Karpas-422 (cell line): ENCODE measurements around the gene TMEM88. TPM values are rescaled to one million over a fixed set of nuclear protein-coding genes. Genes with fewer than 3 reads are reported as not detected.
"Not testable (repeated sequence)": the region's sequence is repeated elsewhere in the genome, so short reads cannot be mapped to it uniquely, and the experiment has no call there.

Experiments used
- DNase-seq: peaks from one replicate; pipeline ENCODE4 v3.0.0-alpha.2; 2015
- H2AFZ ChIP-seq: fragments of 200-600 bp; sonication (generic); 2 replicates; pipeline ENCODE4 v1.6.1; 2014; ENCODE audit warnings: antibody characterized with exemption, low read length, mixed read lengths
- H3K27ac ChIP-seq: fragments of 200-600 bp; sonication (generic); 2 replicates; pipeline ENCODE4 v1.5.1; 2014; ENCODE audit warnings: mild to moderate bottlenecking, low read length, moderate library complexity
- H3K27me3 ChIP-seq: fragments of 200-600 bp; sonication (generic); 2 replicates; pipeline ENCODE4 v1.6.1; 2014; ENCODE audit warnings: low read length, mixed read lengths
- H3K36me3 ChIP-seq: fragments of 200-600 bp; sonication (generic); 2 replicates; pipeline ENCODE4 v1.6.1; 2014; ENCODE audit warnings: low read length, mixed read lengths; ENCODE audit not compliant: insufficient read depth
- H3K4me1 ChIP-seq: fragments of 200-600 bp; sonication (generic); 2 replicates; pipeline ENCODE4 v1.6.1; 2014; ENCODE audit warnings: mild to moderate bottlenecking, low read length, mixed read lengths
- H3K4me2 ChIP-seq: fragments of 200-600 bp; sonication (generic); 2 replicates; pipeline ENCODE4 v1.6.1; 2014; ENCODE audit warnings: low read length, low read depth, mild to moderate bottlenecking; ENCODE audit not compliant: poor library complexity, severe bottlenecking
- H3K4me3 ChIP-seq: fragments of 200-600 bp; sonication (generic); 2 replicates; pipeline ENCODE4 v1.5.1; 2014; ENCODE audit warnings: mild to moderate bottlenecking, antibody characterized with exemption, low read length, mixed read lengths
- H3K79me2 ChIP-seq: fragments of 200-600 bp; sonication (generic); 2 replicates; pipeline ENCODE4 v1.6.1; 2014; ENCODE audit warnings: mild to moderate bottlenecking, low read length, mixed read lengths
- H3K9ac ChIP-seq: fragments of 200-600 bp; sonication (generic); 2 replicates; pipeline ENCODE4 v1.6.0; 2014; ENCODE audit warnings: low read length
- H3K9me2 ChIP-seq: fragments of 200-600 bp; sonication (generic), shearing (Covaris generic); replicated peaks from 2 replicates; pipeline ENCODE4 v1.6.0; 2014; ENCODE audit warnings: mild to moderate bottlenecking, low read length, moderate library complexity; ENCODE audit not compliant: insufficient read depth
- H3K9me3 ChIP-seq: fragments of 300-700, 200-600 bp; sonication (generic); 2 replicates; pipeline ENCODE4 v1.6.1; 2014; ENCODE audit warnings: low read length, mixed read lengths
- H4K20me1 ChIP-seq: fragments of 200-600 bp; sonication (generic); 2 replicates; pipeline ENCODE4 v1.6.1; 2014; ENCODE audit warnings: mild to moderate bottlenecking, antibody characterized with exemption, low read length, low read depth; ENCODE audit not compliant: insufficient read depth
- total RNA-seq: library from RNA; depleted of rRNA; stranded (reverse); fragments of >200 nt; shearing (Covaris generic); gene quantifications from 2 replicates; pipeline ENCODE4 v1.2.3, GENCODE V29; 2014; ENCODE audit warnings: low replicate concordance

Gene TMEM88
- total RNA-seq, 1 experiment from 2014 or later, result 1.4 TPM

DNA sequence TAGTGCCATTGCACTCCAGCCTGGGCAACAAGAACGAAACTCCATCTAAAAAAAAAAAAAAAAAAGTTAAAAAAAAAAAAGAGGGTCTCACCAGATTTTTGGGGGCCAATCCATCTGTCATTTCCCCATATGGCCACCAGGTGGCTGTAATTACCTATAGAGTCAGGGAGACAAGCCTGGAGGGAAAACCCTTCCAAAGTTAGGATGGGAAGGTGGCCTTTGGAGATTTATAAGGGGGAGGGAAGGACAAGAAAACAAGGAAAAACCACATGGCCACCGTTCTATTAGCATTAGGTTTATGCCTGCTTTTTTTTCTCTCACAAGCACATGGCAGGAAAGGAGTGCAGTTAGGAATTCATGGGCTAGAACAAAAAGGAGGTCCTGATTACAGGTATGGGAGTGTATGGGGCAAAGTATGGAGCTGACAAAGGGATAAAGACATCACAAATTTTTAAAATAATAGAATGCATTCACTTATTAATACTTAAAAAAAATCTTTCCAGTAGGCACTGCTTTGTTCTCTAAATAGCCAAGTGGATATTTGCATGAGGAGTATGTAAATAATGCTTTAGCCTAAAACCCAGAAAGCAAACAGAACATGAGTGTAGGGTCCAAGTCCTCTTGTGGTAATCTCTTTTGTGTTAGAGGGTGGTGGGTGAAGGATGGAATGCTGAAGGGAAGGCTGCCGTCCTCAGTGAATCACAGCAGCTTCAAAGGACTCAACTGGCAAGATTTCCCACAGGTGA lies 8.0 kb downstream of the TMEM88 start:
- H2AFZ ChIP-seq, result no peak overlapping the region
- no peaks in the 10 kb centered on the region for H3K27me3 ChIP-seq
- H3K79me2 ChIP-seq, result peaks cover 14% of the 10 kb centered on the region
- H3K9ac ChIP-seq, result peak overlapping the region; percentile 40; the same call in 1 of the 2 replicates
- H3K9me2 ChIP-seq, result no peaks in the 10 kb centered on the region
- no peaks in the 10 kb centered on the region for H3K9me3 ChIP-seq
- peak overlapping the region; percentile 5; the same call in 1 of the 2 replicates for H3K4me3 ChIP-seq
- peak; percentile 84 for DNase-seq
- H3K4me1 ChIP-seq, result peaks cover 32% of the 10 kb centered on the region
- H3K27ac ChIP-seq, result peak overlapping the region; percentile 63
- H4K20me1 ChIP-seq, result no peaks in the 10 kb centered on the region
- peaks cover 5% of the 10 kb centered on the region for H3K36me3 ChIP-seq
- peak overlapping the region; percentile 68 for H3K4me2 ChIP-seq

DNA sequence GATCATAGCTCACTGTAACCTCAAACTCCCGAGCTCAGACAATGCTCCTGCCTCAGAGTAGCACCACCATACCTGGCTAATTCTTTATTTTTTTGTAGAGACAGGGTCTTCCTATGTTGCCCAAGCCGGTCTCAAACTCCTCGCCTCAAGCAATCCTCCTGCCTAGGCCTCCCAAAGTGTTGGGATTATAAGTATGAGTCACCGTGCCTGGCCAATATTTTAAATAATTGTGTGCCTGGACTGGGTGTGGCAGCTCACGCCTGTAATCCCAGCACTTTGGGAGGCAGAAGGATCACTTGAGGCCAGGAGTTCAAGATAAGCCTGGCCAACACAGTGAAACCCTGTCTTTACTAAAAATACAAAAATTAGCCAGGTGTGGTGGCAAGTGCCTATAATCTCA lies 9.5 kb downstream of the TMEM88 start:
- not testable (repeated sequence) for H2AFZ ChIP-seq, H3K27ac ChIP-seq, H3K9me2 ChIP-seq, DNase-seq, H3K4me3 ChIP-seq, H3K27me3 ChIP-seq, H4K20me1 ChIP-seq, H3K36me3 ChIP-seq, H3K9ac ChIP-seq, H3K79me2 ChIP-seq, H3K4me2 ChIP-seq, H3K9me3 ChIP-seq
- peaks cover 17% of the 10 kb centered on the region for H3K4me1 ChIP-seq

DNA sequence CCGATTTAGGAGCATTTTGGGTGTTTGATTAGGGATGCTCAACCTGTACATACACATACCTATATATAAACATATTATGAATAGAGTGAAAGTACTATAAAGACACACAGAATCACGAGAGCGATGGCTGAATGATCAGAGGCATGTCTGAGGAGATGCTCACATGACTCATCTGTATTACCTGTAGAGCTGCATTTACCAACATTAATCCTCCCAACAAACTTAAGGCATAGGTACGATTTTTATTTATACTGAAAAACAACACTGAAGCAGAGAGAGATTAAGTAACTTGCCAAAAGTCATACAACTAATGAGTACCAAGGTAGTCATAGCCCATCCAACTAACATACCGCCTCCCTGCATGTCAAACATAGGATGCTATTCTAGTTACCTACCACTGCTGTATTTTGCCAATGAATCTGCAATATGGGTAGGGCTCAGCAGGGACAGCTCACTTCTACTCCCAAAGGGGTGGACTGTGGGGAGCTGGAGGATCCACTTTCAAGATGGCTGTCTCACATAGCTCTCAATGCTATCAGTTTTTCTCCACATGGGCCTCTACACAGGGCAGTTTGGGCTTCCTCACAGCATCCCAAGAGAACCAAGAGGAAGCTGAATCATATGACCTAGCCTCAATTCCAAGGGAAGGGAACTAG lies 10.3 kb downstream of the TMEM88 start:
- H3K36me3 ChIP-seq, result peaks cover 5% of the 10 kb centered on the region
- H3K9ac ChIP-seq, result no peak overlapping the region
- no peaks in the 10 kb centered on the region for H3K9me2 ChIP-seq
- peaks cover 14% of the 10 kb centered on the region for H3K4me1 ChIP-seq
- H3K27me3 ChIP-seq, result no peaks in the 10 kb centered on the region
- no peak overlapping the region for H2AFZ ChIP-seq
- H3K27ac ChIP-seq, result no peak overlapping the region
- H3K9me3 ChIP-seq, result no peaks in the 10 kb centered on the region
- H3K4me2 ChIP-seq, result no peak overlapping the region
- H3K79me2 ChIP-seq, result no peaks in the 10 kb centered on the region; the same call in 1 of the 2 replicates
- no peak overlapping the region for H3K4me3 ChIP-seq
- H4K20me1 ChIP-seq, result no peaks in the 10 kb centered on the region
- DNase-seq, result no peak

DNA sequence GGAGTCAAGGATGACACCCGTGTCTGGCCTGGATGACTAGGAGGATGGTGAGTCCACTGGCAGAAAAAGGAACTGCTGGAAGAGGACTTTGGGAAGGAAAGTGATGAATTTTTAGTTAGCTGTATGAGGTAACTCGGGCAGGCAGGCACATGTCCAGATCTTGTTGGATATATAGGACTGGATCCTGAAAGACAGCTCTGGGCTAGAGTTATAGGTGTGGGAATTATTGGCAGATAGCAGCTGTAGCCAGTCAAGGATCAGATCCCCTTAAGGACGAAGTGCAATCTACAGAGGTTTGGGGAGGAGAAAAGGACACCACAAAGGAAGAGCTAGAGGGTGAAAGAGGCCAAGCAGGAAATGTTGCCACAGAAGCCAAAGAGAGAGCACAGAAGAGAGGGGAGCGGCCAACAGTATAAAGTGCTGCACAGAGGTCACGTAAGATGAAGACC lies 13.0 kb downstream of the TMEM88 start:
- Histone ChIP-seq H4K20me1 (no peaks in the 10 kb centered on the region), H3K79me2 (no peaks in the 10 kb centered on the region), H3K4me1 (peaks cover 11% of the 10 kb centered on the region), H3K9me2 (no peaks in the 10 kb centered on the region), H3K4me2 (no peak overlapping the region), H3K9ac (no peak overlapping the region), H3K36me3 (peaks cover 5% of the 10 kb centered on the region), H3K27ac (no peak overlapping the region), H3K4me3 (no peak overlapping the region), H3K9me3 (no peaks in the 10 kb centered on the region), H3K27me3 (no peaks in the 10 kb centered on the region), H2AFZ (no peak overlapping the region)
- DNase-seq, result no peak

DNA sequence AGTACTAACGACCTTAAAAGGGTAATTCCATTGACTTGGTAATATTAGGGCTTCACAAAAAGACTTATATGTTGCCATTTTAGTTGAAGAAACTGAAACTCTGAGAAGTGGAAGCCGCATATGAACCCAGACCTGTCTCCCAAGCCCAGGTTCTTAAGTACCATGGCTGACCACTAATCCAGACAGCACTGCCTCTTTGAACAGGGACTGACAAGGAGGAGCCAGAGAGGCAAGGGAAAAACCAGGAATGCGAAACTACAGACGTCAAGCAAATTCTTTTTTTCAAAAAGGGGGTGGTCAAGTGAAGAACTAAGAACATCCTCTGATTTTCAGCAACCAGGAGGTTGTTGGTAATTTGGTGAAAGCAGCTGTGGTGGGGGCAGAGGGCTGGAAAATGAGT lies 18.2 kb downstream of the TMEM88 start:
- Histone ChIP-seq H4K20me1 (no peaks in the 10 kb centered on the region), H3K9me3 (no peaks in the 10 kb centered on the region), H2AFZ (no peak overlapping the region), H3K79me2 (peaks cover 3% of the 10 kb centered on the region; the same call in 1 of the 2 replicates), H3K9me2 (no peaks in the 10 kb centered on the region), H3K36me3 (peaks cover 8% of the 10 kb centered on the region; the same call in 1 of the 2 replicates), H3K4me2 (no peak overlapping the region), H3K4me3 (no peak overlapping the region), H3K27ac (no peak overlapping the region), H3K4me1 (peaks cover 15% of the 10 kb centered on the region), H3K27me3 (no peaks in the 10 kb centered on the region), H3K9ac (no peak overlapping the region)
- no peak for DNase-seq

DNA sequence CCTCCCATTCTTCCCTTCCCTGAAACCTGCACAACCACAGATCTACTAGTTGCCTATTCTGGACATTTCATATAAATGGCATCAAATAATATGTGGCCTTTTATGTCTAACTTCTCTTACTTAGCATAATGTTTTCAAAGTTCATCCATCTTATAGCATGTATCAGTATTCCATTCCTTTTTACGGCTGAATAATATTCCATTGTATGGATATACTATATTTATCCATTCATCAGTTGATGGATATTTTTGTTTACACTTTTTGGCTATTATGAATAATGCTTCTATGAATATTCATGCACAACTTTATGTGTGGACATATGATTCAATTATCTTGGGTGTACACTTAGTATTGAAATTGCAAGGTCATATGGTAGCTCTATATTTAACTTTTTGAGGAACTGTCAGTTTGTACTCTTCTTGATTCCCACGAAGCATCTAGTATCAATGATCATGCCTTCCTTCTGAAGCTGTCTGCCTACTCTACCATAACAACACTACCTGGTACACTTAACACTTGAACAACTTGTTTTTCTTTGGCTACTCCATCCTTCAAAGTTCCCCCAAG lies 21.0 kb downstream of the TMEM88 start:
- no peak overlapping the region for H3K9ac ChIP-seq
- H3K79me2 ChIP-seq, result peaks cover 3% of the 10 kb centered on the region; the same call in 1 of the 2 replicates

DNA sequence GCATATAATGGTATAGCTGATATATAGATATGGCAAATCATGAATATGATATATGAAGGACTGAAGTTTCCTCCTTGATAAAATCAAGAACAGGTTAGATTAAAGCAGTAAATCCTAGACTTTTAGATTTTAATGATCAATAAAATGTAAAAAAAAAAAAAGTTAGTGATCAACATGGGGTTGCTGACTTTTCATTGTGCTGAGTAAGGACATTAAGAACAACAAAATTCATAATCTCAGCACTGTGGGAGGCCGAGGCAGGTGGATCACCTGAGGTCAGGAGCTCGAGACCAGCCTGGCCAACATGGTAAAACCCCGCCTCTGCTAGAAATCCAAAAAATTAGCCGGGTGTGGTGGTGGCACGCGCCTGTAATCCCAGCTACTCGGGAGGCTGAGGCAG lies 23.4 kb downstream of the TMEM88 start:
- H3K79me2 ChIP-seq, result peaks cover 10% of the 10 kb centered on the region
- no peak overlapping the region for H3K4me2 ChIP-seq
- H3K9ac ChIP-seq, result no peak overlapping the region
- H3K4me1 ChIP-seq, result peaks cover 55% of the 10 kb centered on the region
- H3K9me2 ChIP-seq, result no peaks in the 10 kb centered on the region
- DNase-seq, result no peak
- no peak overlapping the region for H3K4me3 ChIP-seq
- H3K36me3 ChIP-seq, result peaks cover 11% of the 10 kb centered on the region; the same call in 1 of the 2 replicates
- H4K20me1 ChIP-seq, result no peaks in the 10 kb centered on the region
- H3K9me3 ChIP-seq, result no peaks in the 10 kb centered on the region
- H3K27me3 ChIP-seq, result no peaks in the 10 kb centered on the region
- no peak overlapping the region for H3K27ac ChIP-seq
- no peak overlapping the region for H2AFZ ChIP-seq

More for the DNA sequence above, 21.0 kb downstream of the TMEM88 start:
- Histone ChIP-seq H2AFZ (no peak overlapping the region), H3K36me3 (peaks cover 11% of the 10 kb centered on the region; the same call in 1 of the 2 replicates), H3K9me2 (no peaks in the 10 kb centered on the region), H3K4me3 (no peak overlapping the region), H3K27ac (peak overlapping the region; percentile 42), H3K4me2 (peak overlapping the region; percentile 9), H3K9me3 (no peaks in the 10 kb centered on the region), H4K20me1 (no peaks in the 10 kb centered on the region), H3K27me3 (no peaks in the 10 kb centered on the region), H3K4me1 (peaks cover 32% of the 10 kb centered on the region)
- DNase-seq, result no peak
